ENCODE results near the gene NDUFAF5. TPM values are rescaled to one million over a fixed set of nuclear protein-coding genes. Genes with fewer than 3 reads are reported as not detected.

NDUFAF5 gene
- polyA plus RNA-seq, 12 donors = 16.5 to 35.9 (median 20.5) TPM; not detected in 1

- no peak for DNase-seq
Observed at GRCh38 chr20:13817342-13817741, 32.5 kb downstream of the NDUFAF5 start.

GRCh38 chr20:13819885-13820645, 35.2 kb downstream of the NDUFAF5 start:
- DNase-seq = peak; percentile 31

DNA sequence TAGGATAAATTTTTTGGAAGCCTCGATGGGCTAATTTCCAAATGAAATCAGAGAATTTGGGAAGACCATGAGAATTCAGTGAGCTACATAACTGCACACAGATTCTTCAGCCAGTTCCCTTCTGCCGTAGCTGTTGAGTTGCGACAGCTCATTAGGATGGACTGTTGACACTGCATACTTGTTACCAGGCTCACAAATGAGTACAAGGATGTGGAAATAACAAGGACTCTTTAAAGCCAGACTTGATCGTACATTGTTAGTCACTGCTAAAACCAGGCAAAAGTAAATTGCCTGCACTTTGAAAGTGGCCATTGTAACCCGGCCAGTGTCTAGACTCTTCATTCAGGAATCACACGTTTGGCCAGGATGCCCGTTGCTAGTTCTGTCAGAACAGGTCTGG, 37.0 kb downstream of the NDUFAF5 start:
- no peak for DNase-seq

- DNase-seq = no peak
Observed at GRCh38 chr20:13822459-13822858, 37.6 kb downstream of the NDUFAF5 start.

DNA sequence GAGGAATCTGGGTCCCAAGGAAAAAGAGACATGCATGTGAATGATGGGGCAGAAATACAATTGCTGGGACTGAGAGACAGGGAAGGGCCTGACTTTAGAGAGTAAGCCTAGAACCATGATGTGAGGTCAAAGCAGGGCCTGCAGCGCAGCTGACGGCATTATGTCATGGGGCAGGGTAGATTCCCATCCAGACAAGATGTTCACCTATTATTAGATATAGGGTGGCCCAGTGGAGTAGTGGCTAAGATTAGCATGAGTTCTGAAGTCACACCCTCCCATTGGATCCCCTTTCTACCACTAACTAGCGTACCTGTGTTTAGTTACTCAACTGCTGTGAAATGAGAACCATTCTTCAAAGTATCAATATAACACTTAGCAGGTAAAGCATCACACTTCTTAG, 39.6 kb downstream of the NDUFAF5 start:
- DNase-seq = no peak

GRCh38 chr20:13825465-13825864, 40.6 kb downstream of the NDUFAF5 start:
- no peak for DNase-seq

GRCh38 chr20:13831476-13831875, 46.6 kb downstream of the NDUFAF5 start:
- no peak for DNase-seq

GRCh38 chr20:13838664-13839063, 53.8 kb downstream of the NDUFAF5 start:
- no peak for DNase-seq

- no peak for DNase-seq
Observed at GRCh38 chr20:13839421-13840092, 54.7 kb downstream of the NDUFAF5 start.

- DNase-seq = no peak
Observed at GRCh38 chr20:13840093-13840465, 55.3 kb downstream of the NDUFAF5 start.

DNA sequence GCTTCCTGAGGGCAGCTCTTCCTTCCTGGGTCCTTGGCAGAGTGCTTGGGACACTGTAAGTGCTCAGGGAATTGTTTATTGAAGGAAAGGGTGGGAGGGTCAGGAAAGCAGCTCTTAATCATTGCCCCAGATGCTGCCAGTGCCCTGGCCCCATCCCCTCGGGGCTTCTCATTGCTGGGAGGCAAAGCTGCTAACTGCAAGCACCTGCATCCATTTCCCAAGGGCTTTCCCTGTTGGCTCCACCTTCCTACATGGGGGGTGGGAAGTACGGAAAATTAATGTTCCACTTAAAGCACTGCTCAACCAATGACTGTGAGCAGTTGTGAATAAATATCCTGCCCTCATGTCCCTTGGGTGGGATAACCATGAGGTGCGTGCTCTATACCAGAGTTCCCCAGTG, 56.4 kb downstream of the NDUFAF5 start:
- DNase-seq = no peak

DNA sequence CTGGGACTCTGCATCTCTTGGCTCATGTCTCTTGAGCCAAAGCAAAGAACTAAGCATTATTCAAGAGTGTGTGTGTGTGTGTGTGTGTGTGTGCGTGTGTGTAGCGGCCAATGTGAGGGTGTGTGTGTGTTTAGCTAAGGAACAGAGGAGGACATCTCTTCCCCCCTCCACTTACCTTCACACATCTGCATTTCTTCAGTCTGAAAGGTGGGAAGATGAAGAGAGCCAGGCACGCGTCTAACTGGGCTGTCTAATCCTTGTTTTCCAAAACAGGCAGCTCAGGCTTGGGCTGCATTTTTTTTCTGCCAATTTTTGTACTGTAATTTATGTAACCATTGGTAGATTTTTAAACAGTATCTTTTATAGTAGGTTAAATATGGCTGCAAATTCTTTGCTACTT, 59.5 kb downstream of the NDUFAF5 start:
- DNase-seq = no peak

DNA sequence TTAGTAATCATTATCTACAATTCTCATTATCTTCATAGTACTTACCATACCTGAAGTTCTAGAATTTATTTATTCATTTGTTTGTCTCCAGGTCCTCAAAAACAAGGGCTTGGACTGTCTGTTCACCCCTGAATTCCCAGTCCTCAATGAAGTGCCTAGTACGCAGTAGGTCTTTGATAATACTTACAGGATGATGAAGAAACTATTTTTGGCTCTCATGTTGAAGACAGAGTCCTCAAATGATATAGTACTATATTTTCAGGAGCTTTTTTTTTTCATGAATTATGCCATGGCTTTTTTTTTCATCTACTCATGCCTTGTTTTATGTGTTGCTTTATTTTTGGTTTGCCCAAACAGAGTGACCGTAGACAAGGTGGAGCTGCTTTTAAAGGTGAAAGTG, 66.5 kb downstream of the NDUFAF5 start:
- no peak for DNase-seq

DNA sequence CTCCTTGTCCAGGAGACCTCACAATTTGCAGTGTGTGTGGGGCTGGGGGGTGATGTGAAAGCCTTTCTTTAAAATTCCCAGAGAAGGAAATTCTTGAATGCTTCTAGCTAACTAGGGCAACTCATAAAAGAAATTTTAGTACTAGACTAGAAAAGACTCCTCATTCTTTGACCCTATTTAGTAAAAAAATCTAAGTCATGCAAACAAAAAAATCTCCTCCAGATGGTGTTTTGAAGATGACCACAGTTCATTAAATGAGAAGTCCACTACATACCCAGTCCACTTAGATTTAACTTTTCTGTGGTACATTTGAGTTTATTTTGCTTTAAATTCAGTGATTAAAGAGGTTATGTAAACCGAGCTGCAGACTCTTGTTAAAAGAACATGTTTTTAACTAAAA, 67.5 kb downstream of the NDUFAF5 start:
- DNase-seq = no peak

DNA sequence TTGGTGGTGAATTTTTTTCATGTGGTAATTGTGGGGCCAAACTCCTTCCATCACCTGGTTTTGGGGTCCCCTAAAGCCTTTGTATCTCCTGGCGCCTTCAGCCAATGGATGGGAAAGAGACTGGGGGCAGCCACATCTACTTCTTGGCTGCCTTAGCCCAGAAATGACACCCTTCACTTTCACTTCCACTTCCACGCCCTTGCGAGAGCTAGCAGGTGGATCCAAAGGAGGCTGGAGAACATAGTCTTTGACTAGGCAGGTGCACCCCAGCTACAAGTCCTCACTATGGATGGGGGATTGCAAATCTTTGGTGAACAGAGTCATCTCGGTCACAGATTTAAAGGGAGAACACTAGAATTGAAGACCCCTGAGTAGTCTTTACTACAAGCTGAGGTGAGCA, 70.8 kb downstream of the NDUFAF5 start:
- no peak for DNase-seq

DNA sequence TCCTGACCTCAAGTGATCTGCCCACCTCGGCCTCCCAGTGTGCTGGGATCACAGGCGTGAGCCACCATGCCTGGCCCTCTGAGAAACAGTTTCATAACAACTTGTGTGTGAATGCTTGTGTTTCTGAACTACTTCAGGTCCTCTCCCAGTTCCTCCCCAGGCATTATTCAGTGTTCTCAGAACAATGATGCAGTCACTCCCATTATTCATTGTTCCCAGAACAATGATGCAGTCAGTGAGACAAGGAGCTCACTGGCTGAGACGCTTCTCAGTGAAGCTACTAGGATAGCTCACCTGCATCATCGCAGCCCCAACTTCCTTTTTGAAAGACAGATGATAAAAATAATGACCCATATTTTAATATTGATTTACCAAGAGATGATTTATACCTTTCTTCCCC, 71.5 kb downstream of the NDUFAF5 start:
- DNase-seq = no peak

- no peak for DNase-seq
Observed at GRCh38 chr20:13857304-13857703, 72.5 kb downstream of the NDUFAF5 start.

GRCh38 chr20:13857961-13858360, 73.1 kb downstream of the NDUFAF5 start:
- DNase-seq = no peak

- DNase-seq = no peak
Observed at GRCh38 chr20:13858439-13858838, 73.6 kb downstream of the NDUFAF5 start.

- DNase-seq = no peak
Observed at GRCh38 chr20:13858871-13859270, 74.0 kb downstream of the NDUFAF5 start.

DNA sequence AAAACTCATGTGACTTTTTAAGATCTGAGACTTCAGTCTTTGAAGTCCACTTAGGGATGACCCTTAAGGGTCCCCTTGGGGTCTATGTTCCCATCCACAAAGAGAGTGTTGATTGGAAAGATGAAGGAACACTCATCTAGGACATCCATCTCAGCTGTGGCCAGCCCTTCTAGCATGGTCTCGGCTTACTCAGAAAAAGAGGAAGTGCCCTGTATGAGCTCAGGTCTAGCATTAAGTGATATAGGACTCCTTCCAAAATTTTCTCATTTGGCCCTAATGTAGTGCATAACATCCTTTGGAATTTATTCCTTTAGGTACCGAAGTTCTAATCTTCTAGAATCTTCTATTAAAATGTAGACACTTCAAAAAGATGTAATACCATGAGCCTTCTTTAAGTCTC, 77.4 kb downstream of the NDUFAF5 start:
- no peak for DNase-seq

DNA sequence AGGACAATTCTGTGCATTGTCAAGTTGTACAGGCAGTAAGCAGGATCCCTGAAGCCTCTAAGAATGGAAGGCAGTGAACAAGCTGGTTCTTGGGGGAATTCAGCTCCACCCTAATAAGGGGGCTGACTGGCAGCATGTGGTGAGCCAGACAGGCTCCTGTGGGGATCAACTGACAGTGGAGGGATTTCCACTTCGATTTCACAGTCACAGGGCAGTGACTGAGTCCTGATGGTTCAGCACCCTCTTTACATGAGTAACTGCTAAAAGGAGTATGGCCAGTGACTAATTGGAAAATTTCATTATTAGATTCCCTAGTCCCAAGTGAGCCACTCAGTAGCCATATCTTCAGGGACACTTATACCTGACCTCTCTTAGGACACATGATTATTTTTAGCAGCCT, 78.4 kb downstream of the NDUFAF5 start:
- no peak for DNase-seq

DNA sequence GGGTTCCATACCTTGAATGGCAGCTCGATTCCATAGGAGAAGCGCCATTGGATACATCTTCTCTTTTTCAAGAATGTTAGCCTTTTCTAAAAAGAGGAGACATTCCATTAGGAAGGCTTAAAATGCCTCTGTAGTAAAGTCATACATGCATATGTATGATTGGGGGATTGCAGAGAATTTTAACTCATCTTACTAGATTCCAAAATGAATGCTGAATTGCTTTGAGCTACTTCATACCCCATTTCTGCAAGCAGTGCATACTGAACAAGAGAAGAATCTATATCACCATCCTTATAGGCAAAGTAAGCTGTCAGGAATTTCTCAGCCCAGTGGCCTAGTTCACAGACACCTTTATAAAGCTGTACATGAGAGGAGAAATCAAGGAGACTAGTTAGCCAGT, 80.3 kb downstream of the NDUFAF5 start:
- DNase-seq = no peak

All from muscle of arm (tissue), 12 donors.